SK-N-MC (cell line): ENCODE data around the gene TAOK1.

Experiments used
- DNase-seq: peaks from one replicate; pipeline ENCODE4 v3.0.0-alpha.2; 2011; ENCODE audit warnings: low read depth, low spot score
- H3K27ac ChIP-seq: fragments of 200-600 bp; sonication (generic); 2 replicates; pipeline ENCODE4 v1.5.1; 2016; ENCODE audit warnings: mixed run types
- H3K36me3 ChIP-seq: fragments of 200-600 bp; sonication (generic); 2 replicates; pipeline ENCODE4 v1.6.1; 2017; ENCODE audit warnings: antibody characterized with exemption, low read length, mixed read lengths; ENCODE audit not compliant: insufficient read depth
- H3K4me3 ChIP-seq: fragments of 200-600 bp; sonication (generic); 2 replicates; pipeline ENCODE4 v1.5.1; 2016
- H3K9ac ChIP-seq: fragments of 200-600 bp; sonication (generic); 2 replicates; pipeline ENCODE4 v1.8.0; 2017; ENCODE audit warnings: mixed run types, mixed read lengths; ENCODE audit not compliant: insufficient read length
- H3K9me3 ChIP-seq: fragments of 200-600 bp; sonication (generic); 2 replicates; pipeline ENCODE4 v1.6.1; 2017; ENCODE audit warnings: low read depth, mild to moderate bottlenecking, antibody characterized with exemption, low read length, moderate library complexity, mixed read lengths
- EZH2 ChIP-seq: fragments of 200-600 bp; sonication (generic); IDR thresholded peaks from one replicate; pipeline ENCODE4 v1.6.1; 2017; ENCODE audit warnings: antibody characterized with exemption
- FOXP2 ChIP-seq: optimal IDR thresholded peaks from 2 replicates; pipeline ENCODE3; 2011; ENCODE audit warnings: mild to moderate bottlenecking, moderate library complexity; ENCODE audit not compliant: insufficient read depth; ENCODE audit errors: extremely low read length, control extremely low read depth
- POLR2AphosphoS5 ChIP-seq: IDR thresholded peaks from 2 replicates; pipeline ENCODE4 v1.6.1; 2012; ENCODE audit warnings: mild to moderate bottlenecking, low read depth, low read length, borderline replicate concordance

The TAOK1 gene

DNA sequence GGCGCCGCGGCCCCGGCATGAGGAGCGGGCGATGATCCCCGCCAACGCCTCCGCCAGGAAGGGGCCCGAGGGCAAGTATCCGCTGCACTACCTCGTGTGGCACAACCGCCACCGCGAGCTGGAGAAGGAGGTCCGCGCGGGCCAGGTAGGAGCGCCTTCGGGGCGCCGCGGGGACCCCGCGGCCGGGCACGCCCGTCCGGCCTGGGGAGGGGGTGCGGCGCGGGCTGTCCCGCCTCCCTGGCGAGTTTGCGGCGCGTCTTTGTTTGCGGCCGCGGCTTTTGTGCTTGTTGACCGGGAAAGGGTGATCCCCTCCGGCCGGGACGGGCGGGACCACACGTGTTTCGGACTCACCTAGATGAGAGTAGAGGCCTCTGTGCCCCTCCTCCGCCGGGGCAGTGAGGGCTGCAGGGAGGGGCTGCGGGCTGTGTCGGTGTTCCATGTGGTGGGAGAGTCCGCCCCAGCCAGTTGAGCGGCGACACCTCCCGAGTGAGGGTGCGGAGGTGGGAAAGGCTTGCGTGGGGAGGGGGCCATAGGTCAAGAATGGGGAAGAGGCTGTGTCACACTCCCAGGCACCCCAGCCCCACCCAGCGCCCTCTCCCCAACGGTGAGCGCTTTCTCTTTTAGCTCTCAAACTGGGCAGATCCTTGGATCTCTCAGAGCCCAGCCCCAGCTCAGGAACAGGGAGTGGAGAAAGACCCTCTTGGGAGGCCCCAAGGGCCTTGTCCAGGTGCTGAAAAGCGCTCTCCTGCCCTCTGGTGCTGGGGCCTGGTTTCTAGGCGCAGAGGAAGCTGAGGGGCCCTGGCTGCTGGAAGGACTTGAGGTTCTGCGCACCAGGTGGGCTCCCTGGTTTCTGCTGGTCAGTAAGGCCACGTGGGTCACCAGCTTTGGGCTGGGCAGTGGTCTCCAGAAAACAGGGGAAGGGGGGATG, 203.7 kb downstream of the TAOK1 start:
- Histone ChIP-seq H3K9ac (peak overlapping the region; percentile 75), H3K27ac (no peak overlapping the region), H3K4me3 (peak overlapping the region; percentile 85), H3K9me3 (no peaks in the 10 kb centered on the region), H3K36me3 (no peaks in the 10 kb centered on the region)
- TF ChIP-seq EZH2 (no peak), POLR2AphosphoS5 (no peak), FOXP2 (no peak)
- DNase-seq, result no peak

- Histone ChIP-seq H3K27ac (no peak overlapping the region), H3K4me3 (peak overlapping the region; percentile 85), H3K9ac (no peak overlapping the region), H3K9me3 (no peaks in the 10 kb centered on the region), H3K36me3 (no peaks in the 10 kb centered on the region)
- TF ChIP-seq FOXP2 (no peak), POLR2AphosphoS5 (no peak), EZH2 (no peak)
- DNase-seq, result no peak
Measured at GRCh38 chr17:29594519-29595090, 204.4 kb downstream of the TAOK1 start.

DNA sequence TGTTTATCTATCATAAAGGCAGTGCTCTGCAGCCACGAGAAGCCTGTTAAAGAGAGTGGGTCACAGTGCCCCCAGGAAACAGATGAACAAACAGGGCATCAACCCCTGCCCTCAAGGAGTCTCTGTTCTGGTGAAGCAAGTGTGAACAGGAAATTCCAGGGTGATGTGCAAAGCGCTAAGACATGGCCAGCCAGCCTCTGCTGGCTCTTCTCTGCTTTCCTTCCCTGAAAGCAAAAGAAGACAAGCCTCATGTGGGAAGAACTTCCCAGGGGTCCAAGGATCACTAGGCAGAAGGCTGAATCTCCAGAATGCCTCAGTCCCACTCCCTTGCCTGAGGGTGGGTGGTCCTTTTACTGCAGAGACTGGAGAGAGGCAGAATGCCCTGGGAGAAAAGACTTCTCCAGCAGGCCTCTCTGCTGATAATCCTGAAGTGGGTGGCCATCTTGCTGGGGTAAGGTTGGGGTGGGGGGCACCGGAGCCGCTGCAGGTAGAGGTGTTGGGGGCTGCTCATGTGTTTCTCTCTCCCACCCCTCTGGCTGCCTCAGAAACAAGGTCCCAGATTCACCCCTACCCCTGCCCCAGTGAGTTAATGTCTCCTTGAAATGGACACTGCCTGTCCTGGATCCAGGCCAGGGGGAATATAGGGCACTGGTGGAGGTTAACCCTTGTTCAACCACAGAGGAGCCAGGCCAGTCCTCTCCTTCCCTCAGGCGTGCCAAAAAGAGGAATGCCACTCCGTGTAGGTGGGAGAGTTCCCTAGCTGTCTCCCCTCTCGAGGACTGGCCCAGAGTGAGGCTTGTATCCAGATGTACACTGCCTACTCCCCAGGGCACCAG, 205.2 kb downstream of the TAOK1 start:
- peak overlapping the region; percentile 85; the same call in 1 of the 2 replicates for H3K4me3 ChIP-seq

GRCh38 chr17:29595943-29596774, 206.0 kb downstream of the TAOK1 start:
- H3K27ac ChIP-seq, result no peak overlapping the region

More for the DNA sequence above, 205.2 kb downstream of the TAOK1 start:
- Histone ChIP-seq H3K36me3 (no peaks in the 10 kb centered on the region), H3K9me3 (no peaks in the 10 kb centered on the region), H3K9ac (no peak overlapping the region), H3K27ac (no peak overlapping the region)
- DNase-seq, result no peak
- no peak for TF ChIP-seq FOXP2
- TF ChIP-seq EZH2, result no peak
- no peak for TF ChIP-seq POLR2AphosphoS5

DNA sequence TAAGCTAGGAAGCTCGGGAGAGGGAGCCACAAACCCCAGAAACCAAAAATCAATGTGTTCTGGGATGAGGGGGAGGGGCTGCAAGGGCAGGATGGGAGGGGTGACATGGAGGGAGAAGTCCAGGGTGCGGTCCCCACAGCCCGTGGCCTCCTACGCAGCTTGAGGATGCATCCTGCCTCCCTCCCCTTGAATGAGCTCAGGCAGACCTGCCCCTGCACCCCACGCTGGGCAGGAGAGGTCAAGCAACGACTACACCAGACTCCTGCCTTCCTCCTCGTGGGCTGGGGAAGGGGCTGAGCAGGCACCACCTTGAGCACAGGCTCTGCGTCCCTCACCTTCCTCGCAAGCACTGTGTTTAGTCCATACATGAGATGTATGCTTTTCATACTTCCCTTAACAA, 206.6 kb downstream of the TAOK1 start:
- no peak for DNase-seq
- Histone ChIP-seq H3K36me3 (no peaks in the 10 kb centered on the region), H3K27ac (0 out of 2 replicates have a peak overlapping the region, but pooled peaks have one; percentile 54), H3K9me3 (no peaks in the 10 kb centered on the region), H3K9ac (no peak overlapping the region), H3K4me3 (no peak overlapping the region)
- TF ChIP-seq EZH2 (no peak), POLR2AphosphoS5 (no peak), FOXP2 (no peak)

More at GRCh38 chr17:29595943-29596774, 206.0 kb downstream of the TAOK1 start:
- Histone ChIP-seq H3K9me3 (no peaks in the 10 kb centered on the region), H3K36me3 (no peaks in the 10 kb centered on the region), H3K4me3 (no peak overlapping the region), H3K9ac (no peak overlapping the region)
- no peak for DNase-seq
- TF ChIP-seq FOXP2 (no peak), EZH2 (no peak), POLR2AphosphoS5 (no peak)

DNA sequence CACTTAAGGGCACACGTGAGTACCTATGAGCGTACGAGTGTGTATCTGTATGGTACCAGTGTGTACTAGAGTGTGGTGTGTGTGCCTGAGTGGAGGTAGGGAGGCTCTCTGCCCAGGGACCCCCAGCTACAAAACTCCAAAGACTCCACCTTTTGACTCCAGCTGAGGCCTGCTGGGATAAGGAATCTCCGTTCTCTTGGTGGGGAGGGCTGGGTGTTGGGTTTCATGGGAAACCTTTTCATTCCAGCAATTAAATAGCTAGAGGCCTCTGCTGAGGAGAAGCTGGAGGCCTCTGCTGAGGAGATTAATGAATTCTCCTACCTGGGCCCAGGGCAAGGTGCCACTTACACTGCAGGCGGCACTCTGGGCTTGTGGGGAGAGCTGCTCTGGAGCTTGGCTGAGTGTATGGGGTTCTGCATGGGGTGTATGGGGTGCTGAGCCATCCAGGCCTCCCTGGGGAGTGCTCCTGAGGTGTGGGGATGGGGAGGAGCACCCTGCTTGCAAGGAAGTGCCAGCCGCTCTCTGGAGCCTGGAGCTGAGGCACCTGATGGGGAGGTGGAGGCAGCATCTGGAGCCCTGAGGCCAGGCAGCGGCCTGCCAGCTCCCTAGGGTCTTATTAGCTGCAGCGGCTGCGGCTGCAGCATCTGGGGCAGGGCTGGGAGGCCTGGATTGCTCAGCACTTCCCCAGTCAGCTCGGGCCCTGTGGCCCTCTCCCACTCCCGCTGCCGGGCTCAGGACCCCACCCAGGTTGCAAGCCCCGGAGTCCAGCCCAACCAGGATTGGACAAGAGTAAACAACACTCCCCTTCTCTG, 207.4 kb downstream of the TAOK1 start:
- peak overlapping the region; percentile 36 for H3K4me3 ChIP-seq
- H3K27ac ChIP-seq, result 0 out of 2 replicates have a peak overlapping the region, but pooled peaks have one; percentile 54

More for the DNA sequence above, 207.4 kb downstream of the TAOK1 start:
- Histone ChIP-seq H3K9ac (no peak overlapping the region), H3K9me3 (no peaks in the 10 kb centered on the region), H3K36me3 (no peaks in the 10 kb centered on the region)
- TF ChIP-seq POLR2AphosphoS5 (no peak), FOXP2 (no peak), EZH2 (no peak)
- no peak for DNase-seq
